ELF-1 (cell line): Measurements from ENCODE around the gene HOXC11.

Experiments used
- DNase-seq: peaks from one replicate; pipeline ENCODE4 v3.0.0-alpha.2; 2016; ENCODE audit warnings: low read depth, low spot score

HOXC11 gene

GRCh38 chr12:53997204-53998109, 24.5 kb downstream of the HOXC11 start:
- DNase-seq = no peak

GRCh38 chr12:53998110-53998899, 25.4 kb downstream of the HOXC11 start:
- DNase-seq = no peak

- DNase-seq = no peak
These were observed 25.9 kb downstream of the HOXC11 start for GRCh38 chr12:53998900-53999236.

- DNase-seq = no peak
These were observed 26.7 kb downstream of the HOXC11 start for GRCh38 chr12:53999559-54000115.

GRCh38 chr12:54000116-54001114, 27.5 kb downstream of the HOXC11 start, which contains the start of gene HOXC9:
Gene HOXC9, plus strand, starts transcription at chr12:54000161. Its CDS starts 28 bp downstream, at chr12:54000189.
- DNase-seq = no peak

- DNase-seq = no peak
These were observed 28.6 kb downstream of the HOXC11 start for GRCh38 chr12:54001283-54002187.

GRCh38 chr12:54002278-54002914, 29.5 kb downstream of the HOXC11 start:
- no peak for DNase-seq

GRCh38 chr12:54002915-54003389, 30.0 kb downstream of the HOXC11 start:
- no peak for DNase-seq

GRCh38 chr12:54003625-54004024, 30.7 kb downstream of the HOXC11 start:
- DNase-seq = no peak

- no peak for DNase-seq
These were observed 31.3 kb downstream of the HOXC11 start for GRCh38 chr12:54004063-54004840.

- no peak for DNase-seq
These were observed 32.1 kb downstream of the HOXC11 start for GRCh38 chr12:54004841-54005530.

GRCh38 chr12:54005531-54005852, 32.6 kb downstream of the HOXC11 start:
- DNase-seq = no peak

GRCh38 chr12:54005853-54006558, 33.1 kb downstream of the HOXC11 start:
- DNase-seq = peak; percentile 95

- DNase-seq = no peak
These were observed 33.8 kb downstream of the HOXC11 start for GRCh38 chr12:54006559-54007220.

- no peak for DNase-seq
These were observed 34.8 kb downstream of the HOXC11 start for GRCh38 chr12:54007538-54008259.

GRCh38 chr12:54008260-54008552, 35.3 kb downstream of the HOXC11 start:
- DNase-seq = no peak
